Mesothelial cell of epicardium (in vitro differentiated cells): ENCODE results near the gene NRBP1. TPM values are rescaled to one million over a fixed set of nuclear protein-coding genes. Genes with fewer than 3 reads are reported as not detected.

Experiments
- DNase-seq, 2 experiments: peaks; one replicate each; pipeline ENCODE4 v3.0.0; 2021; ENCODE audit warnings: low spot score in 2 of 2; ENCODE audit not compliant: unreplicated experiment in 2 of 2
- H3K27ac Mint-ChIP-seq: 2 replicates; pipeline ENCODE4 v1.8.0; 2021; ENCODE audit warnings: mixed read lengths
- H3K27me3 Mint-ChIP-seq: 2 replicates; pipeline ENCODE4 v1.8.0; 2021; ENCODE audit warnings: low read depth, mixed read lengths
- H3K36me3 Mint-ChIP-seq: 2 replicates; pipeline ENCODE4 v1.8.0; 2021; ENCODE audit warnings: mixed read lengths
- H3K4me1 Mint-ChIP-seq: 2 replicates; pipeline ENCODE4 v1.8.0; 2021; ENCODE audit warnings: mixed read lengths
- H3K4me3 Mint-ChIP-seq: 2 replicates; pipeline ENCODE4 v1.8.0; 2021; ENCODE audit warnings: mild to moderate bottlenecking, moderate library complexity, mixed read lengths
- H3K9me3 Mint-ChIP-seq: 2 replicates; pipeline ENCODE4 v1.8.0; 2021; ENCODE audit warnings: mixed read lengths
- total RNA-seq: library from RNA; stranded (reverse); gene quantifications from 3 replicates; pipeline ENCODE4 v1.2.1, GENCODE V29; 2021
- TF ChIP-seq, protein P1 (sequence below): fragments of 200-600 bp; sonication (generic); IDR thresholded peaks from one replicate; pipeline ENCODE4 v1.5.0; 2021; ENCODE audit warnings: antibody characterized with exemption; ENCODE audit not compliant: unreplicated experiment

Gene NRBP1
- total RNA-seq, 1 donor from 2014 or later = 130 TPM

DNA sequence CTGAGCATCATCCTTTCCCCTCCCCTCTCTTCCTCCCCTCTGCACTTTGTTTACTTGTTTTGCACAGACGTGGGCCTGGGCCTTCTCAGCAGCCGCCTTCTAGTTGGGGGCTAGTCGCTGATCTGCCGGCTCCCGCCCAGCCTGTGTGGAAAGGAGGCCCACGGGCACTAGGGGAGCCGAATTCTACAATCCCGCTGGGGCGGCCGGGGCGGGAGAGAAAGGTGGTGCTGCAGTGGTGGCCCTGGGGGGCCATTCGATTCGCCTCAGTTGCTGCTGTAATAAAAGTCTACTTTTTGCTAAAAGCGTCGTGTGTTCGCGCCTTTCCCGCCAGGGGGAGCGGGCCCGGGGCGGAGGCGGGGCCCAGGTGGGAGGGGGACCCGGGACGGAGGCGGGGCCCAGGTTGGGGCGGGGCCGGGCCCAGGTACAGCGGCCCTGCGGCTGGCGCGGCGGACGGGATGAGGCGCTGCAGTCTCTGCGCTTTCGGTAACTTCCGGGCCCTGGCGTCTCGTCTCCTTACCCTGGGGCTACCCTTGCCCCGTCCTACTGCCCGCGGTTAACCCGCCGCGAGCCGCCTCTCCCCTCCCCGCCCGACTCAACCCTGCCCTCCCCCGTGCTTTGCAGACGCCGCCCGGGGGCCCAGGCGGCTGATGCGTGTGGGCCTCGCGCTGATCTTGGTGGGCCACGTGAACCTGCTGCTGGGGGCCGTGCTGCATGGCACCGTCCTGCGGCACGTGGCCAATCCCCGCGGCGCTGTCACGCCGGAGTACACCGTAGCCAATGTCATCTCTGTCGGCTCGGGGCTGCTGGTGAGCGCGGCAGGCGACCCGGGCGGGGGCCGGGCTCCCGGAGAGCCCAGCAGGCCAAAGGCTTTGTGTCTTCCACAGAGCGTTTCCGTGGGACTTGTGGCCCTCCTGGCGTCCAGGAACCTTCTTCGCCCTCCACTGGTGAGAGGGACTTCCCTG, 13.8 kb downstream of the NRBP1 start, which contains the start of gene KRTCAP3:
Gene KRTCAP3, plus strand, starts transcription at position 424 of the 962 bp plus-strand sequence. Its CDS starts 32 bp downstream, at position 456.
- H3K27me3 Mint-ChIP-seq = no peaks in the 10 kb centered on the region
- H3K36me3 Mint-ChIP-seq = peaks cover 42% of the 10 kb centered on the region
- H3K4me3 Mint-ChIP-seq = peak within 1 kb of the TSS; percentile 60

DNA sequence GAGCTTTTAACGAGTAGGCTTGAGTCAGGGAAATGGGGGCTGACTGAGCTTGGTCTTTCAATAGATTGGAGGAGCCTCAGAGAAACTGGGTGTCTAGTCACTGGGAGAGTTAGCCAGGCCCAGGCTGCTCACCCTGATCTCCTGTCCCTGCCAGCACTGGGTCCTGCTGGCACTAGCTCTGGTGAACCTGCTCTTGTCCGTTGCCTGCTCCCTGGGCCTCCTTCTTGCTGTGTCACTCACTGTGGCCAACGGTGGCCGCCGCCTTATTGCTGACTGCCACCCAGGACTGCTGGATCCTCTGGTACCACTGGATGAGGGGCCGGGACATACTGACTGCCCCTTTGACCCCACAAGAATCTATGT, 14.5 kb downstream of the NRBP1 start:
- Mint-ChIP-seq H3K4me1 (peaks cover 13% of the 10 kb centered on the region), H3K4me3 (peak overlapping the region; percentile 60), H3K36me3 (peaks cover 46% of the 10 kb centered on the region), H3K27me3 (no peaks in the 10 kb centered on the region), H3K9me3 (no peaks in the 10 kb centered on the region), H3K27ac (peak overlapping the region; percentile 55)
- TF ChIP-seq, protein P1, sequence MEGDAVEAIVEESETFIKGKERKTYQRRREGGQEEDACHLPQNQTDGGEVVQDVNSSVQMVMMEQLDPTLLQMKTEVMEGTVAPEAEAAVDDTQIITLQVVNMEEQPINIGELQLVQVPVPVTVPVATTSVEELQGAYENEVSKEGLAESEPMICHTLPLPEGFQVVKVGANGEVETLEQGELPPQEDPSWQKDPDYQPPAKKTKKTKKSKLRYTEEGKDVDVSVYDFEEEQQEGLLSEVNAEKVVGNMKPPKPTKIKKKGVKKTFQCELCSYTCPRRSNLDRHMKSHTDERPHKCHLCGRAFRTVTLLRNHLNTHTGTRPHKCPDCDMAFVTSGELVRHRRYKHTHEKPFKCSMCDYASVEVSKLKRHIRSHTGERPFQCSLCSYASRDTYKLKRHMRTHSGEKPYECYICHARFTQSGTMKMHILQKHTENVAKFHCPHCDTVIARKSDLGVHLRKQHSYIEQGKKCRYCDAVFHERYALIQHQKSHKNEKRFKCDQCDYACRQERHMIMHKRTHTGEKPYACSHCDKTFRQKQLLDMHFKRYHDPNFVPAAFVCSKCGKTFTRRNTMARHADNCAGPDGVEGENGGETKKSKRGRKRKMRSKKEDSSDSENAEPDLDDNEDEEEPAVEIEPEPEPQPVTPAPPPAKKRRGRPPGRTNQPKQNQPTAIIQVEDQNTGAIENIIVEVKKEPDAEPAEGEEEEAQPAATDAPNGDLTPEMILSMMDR = no peak
- DNase-seq = no peak

More for the DNA sequence above, 13.8 kb downstream of the NRBP1 start, which contains the start of gene KRTCAP3:
- Mint-ChIP-seq H3K9me3 (no peaks in the 10 kb centered on the region), H3K27ac (peak within 1 kb of the TSS; percentile 55), H3K4me1 (peaks cover 13% of the 10 kb centered on the region)
- TF ChIP-seq, protein P1 = peak; percentile 64
- peak; percentile 64 to 81 for DNase-seq

GRCh38 chr2:27445155-27445554, 16.7 kb downstream of the NRBP1 start:
- no peaks in the 10 kb centered on the region for H3K27me3 Mint-ChIP-seq
- H3K4me3 Mint-ChIP-seq = no peak overlapping the region
- peaks cover 13% of the 10 kb centered on the region for H3K4me1 Mint-ChIP-seq
- peaks cover 53% of the 10 kb centered on the region for H3K36me3 Mint-ChIP-seq
- no peak overlapping the region for H3K27ac Mint-ChIP-seq
- DNase-seq = no peak
- H3K9me3 Mint-ChIP-seq = no peaks in the 10 kb centered on the region
- TF ChIP-seq, protein P1 = no peak

DNA sequence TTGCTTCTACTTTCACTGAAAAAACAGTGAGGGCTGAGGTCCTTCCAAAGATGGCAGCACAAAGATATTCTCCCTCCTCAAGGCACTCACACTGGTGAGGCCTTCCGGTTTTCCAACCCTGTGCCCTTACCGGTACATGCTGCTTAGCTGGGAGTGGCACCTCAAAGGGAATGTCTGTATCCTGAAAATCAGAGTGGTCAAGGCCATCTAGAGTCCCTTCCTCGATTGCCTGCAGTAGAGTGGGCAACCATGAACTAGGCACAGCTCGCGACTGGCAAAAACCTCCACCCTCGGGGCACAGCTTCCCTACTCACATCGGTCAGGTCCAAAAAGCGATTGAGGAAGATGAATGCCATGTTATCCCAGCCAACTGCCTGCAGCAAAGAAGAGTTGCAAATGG, 17.2 kb downstream of the NRBP1 start:
- no peak for DNase-seq
- H3K4me3 Mint-ChIP-seq = no peak overlapping the region
- H3K36me3 Mint-ChIP-seq = peaks cover 49% of the 10 kb centered on the region
- H3K9me3 Mint-ChIP-seq = no peaks in the 10 kb centered on the region
- H3K27ac Mint-ChIP-seq = no peak overlapping the region
- H3K4me1 Mint-ChIP-seq = peaks cover 13% of the 10 kb centered on the region
- no peaks in the 10 kb centered on the region for H3K27me3 Mint-ChIP-seq
- TF ChIP-seq, protein P1 = no peak

GRCh38 chr2:27446057-27446456, 17.6 kb downstream of the NRBP1 start:
- Mint-ChIP-seq H3K9me3 (no peaks in the 10 kb centered on the region), H3K36me3 (peaks cover 45% of the 10 kb centered on the region), H3K4me3 (no peak overlapping the region), H3K27me3 (no peaks in the 10 kb centered on the region), H3K27ac (no peak overlapping the region), H3K4me1 (peaks cover 13% of the 10 kb centered on the region)
- DNase-seq = no peak
- TF ChIP-seq, protein P1 = no peak
